GM12891 (cell line): ENCODE measurements around the gene CENPU.

Experiments used
- POLR2A ChIP-seq: IDR thresholded peaks from 2 replicates; pipeline ENCODE4 v1.6.1; 2011; ENCODE audit warnings: low read depth, low read length, control low read depth
- POLR2AphosphoS5 ChIP-seq: IDR thresholded peaks from 2 replicates; pipeline ENCODE4 v1.6.1; 2011; ENCODE audit warnings: low read depth, low read length, control low read depth
- SPI1 ChIP-seq: IDR thresholded peaks from 2 replicates; pipeline ENCODE4 v1.6.1; 2011; ENCODE audit warnings: low read depth, low read length, control low read depth
- TAF1 ChIP-seq: IDR thresholded peaks from 2 replicates; pipeline ENCODE4 v1.6.1; 2011; ENCODE audit warnings: low read depth, low read length, control low read depth

DNA sequence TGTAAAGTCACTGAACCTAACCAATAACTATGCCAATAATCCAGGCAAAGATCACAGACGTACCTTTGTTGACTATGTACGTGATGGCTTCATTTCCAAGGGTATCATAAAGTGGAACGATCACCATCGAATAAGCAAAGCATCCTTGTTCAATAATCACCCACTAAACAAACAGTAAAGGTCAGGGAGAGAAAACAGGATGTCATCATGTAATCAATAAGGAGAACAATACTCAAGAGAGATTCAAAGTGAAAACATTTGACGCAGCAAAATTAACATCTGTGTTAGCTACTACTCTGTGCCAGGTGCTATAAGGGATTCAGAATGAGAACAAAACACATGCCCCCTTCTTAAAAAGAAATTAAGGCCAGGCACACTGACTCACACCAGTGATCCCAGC, 42.9 kb upstream of the CENPU start:
- no peak for TF ChIP-seq SPI1
- TF ChIP-seq POLR2A = no peak
- no peak for TF ChIP-seq POLR2AphosphoS5
- no peak for TF ChIP-seq TAF1
